ENCODE results near the gene MOCS3.

Gene MOCS3

DNA sequence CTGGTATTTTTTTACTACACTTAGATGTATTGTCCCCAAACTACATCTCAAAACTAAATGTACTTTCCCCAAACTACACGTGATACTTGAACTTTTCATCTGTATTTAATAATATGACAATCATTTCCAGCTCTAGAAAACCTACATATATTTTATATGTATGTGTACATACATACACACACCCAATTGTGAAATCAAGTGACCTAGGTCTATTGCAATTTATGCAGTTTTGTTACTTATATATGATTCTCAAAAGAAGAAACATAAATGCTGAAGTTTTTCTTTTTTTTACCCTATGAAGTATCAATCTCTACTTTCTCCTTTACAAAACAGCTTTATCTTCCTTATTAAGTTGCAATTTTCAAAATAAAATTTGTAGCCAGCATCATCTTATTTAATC, 32.1 kb upstream of the MOCS3 start:
- TF ChIP-seq POLR2AphosphoS5 (IDR thresholded peaks at IDR 0.05; ENCODE audit: low read depth, low read length) (no peak), SIN3A (IDR thresholded peaks at IDR 0.05; ENCODE audit: borderline replicate concordance, insufficient read depth, low read length) (no peak), FOXP2 (optimal IDR thresholded peaks at IDR 0.05; ENCODE audit: borderline replicate concordance, extremely low read depth, extremely low read length, insufficient read depth) (no peak), TAF1 (IDR thresholded peaks at IDR 0.05; ENCODE audit: borderline replicate concordance, insufficient read depth, low read length) (no peak)
- TF ChIP-seq, protein P1, sequence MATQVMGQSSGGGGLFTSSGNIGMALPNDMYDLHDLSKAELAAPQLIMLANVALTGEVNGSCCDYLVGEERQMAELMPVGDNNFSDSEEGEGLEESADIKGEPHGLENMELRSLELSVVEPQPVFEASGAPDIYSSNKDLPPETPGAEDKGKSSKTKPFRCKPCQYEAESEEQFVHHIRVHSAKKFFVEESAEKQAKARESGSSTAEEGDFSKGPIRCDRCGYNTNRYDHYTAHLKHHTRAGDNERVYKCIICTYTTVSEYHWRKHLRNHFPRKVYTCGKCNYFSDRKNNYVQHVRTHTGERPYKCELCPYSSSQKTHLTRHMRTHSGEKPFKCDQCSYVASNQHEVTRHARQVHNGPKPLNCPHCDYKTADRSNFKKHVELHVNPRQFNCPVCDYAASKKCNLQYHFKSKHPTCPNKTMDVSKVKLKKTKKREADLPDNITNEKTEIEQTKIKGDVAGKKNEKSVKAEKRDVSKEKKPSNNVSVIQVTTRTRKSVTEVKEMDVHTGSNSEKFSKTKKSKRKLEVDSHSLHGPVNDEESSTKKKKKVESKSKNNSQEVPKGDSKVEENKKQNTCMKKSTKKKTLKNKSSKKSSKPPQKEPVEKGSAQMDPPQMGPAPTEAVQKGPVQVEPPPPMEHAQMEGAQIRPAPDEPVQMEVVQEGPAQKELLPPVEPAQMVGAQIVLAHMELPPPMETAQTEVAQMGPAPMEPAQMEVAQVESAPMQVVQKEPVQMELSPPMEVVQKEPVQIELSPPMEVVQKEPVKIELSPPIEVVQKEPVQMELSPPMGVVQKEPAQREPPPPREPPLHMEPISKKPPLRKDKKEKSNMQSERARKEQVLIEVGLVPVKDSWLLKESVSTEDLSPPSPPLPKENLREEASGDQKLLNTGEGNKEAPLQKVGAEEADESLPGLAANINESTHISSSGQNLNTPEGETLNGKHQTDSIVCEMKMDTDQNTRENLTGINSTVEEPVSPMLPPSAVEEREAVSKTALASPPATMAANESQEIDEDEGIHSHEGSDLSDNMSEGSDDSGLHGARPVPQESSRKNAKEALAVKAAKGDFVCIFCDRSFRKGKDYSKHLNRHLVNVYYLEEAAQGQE (IDR thresholded peaks at IDR 0.05; ENCODE audit: insufficient read depth in 1 of 2, low read depth in 2 of 2, low read length in 2 of 2): no peak

DNA sequence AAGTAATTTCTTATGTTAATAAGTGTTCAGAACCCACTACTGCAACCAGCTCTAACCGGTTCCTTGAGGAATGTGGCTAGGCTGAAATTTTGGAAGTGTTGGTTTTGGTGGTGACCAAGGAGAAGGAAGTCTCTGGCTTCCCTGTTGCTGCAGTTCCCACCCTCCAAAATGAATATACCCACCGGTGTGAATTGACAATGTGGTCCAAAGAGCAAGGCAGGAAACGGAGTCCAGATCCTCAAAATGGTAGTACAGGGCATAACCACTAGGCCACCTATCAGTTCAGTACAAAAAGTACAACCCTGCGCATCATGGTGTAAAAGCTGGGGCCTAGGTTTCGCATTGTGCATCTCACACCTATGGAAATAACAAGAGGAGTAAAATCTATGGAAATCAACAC, 30.1 kb upstream of the MOCS3 start:
- TF ChIP-seq FOXP2 (optimal IDR thresholded peaks at IDR 0.05; ENCODE audit: borderline replicate concordance, extremely low read depth, extremely low read length, insufficient read depth) (no peak), SIN3A (IDR thresholded peaks at IDR 0.05; ENCODE audit: borderline replicate concordance, insufficient read depth, low read length) (no peak), TAF1 (IDR thresholded peaks at IDR 0.05; ENCODE audit: borderline replicate concordance, insufficient read depth, low read length) (no peak), POLR2AphosphoS5 (IDR thresholded peaks at IDR 0.05; ENCODE audit: low read depth, low read length) (no peak)
- TF ChIP-seq, protein P1 (IDR thresholded peaks at IDR 0.05; ENCODE audit: insufficient read depth in 1 of 2, low read depth in 2 of 2, low read length in 2 of 2): no peak

DNA sequence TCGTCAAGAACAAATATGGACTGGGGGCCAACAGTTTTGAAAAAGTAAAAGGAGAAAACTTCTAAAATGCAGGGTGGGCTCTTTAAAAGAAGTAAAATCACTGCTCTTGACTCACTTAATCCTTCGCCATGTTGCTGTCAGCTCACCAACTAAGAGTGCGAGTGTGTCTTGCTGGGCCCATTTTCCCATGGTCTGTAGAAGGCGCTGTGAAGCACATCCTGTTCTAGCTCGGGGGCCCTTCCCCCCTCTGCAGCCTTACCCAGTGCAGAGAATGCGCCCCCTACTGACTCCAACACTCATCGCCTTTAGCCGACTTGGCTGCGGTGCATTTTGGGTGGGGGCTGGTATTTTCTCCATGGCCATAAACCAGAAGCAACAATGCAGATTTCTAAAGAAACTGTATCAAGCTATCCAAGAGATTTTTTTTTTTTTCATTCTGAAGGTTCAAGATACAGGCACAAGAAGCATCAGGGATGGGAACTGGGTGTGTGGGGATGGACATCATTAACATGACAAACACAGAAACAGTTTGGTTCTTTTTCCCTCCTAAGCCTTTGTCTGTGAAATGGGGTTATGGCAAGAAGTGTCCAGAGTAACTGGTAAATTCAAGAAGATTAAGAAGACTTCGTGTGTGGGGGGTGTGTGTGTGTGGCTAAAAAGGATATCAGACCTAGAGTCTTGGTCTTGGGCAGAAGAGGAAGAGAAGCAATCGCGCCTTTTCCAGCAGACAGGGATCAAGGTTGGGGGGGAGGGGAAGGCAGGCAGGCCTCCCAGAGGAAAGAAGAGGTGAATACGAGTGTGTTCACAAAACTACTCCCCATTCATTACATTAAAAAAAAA, 29.1 kb upstream of the MOCS3 start:
- TF ChIP-seq FOXP2 (optimal IDR thresholded peaks at IDR 0.05; ENCODE audit: borderline replicate concordance, extremely low read depth, extremely low read length, insufficient read depth) (peak; percentile 73), SIN3A (IDR thresholded peaks at IDR 0.05; ENCODE audit: borderline replicate concordance, insufficient read depth, low read length) (peak; percentile 63; the same call in 1 of the 2 replicates), POLR2AphosphoS5 (IDR thresholded peaks at IDR 0.05; ENCODE audit: low read depth, low read length) (peak; percentile 36; the same call in 1 of the 2 replicates), TAF1 (IDR thresholded peaks at IDR 0.05; ENCODE audit: borderline replicate concordance, insufficient read depth, low read length) (peak; percentile 57; the same call in 1 of the 2 replicates)
- TF ChIP-seq, protein P1 (IDR thresholded peaks at IDR 0.05; ENCODE audit: insufficient read depth in 1 of 2, low read depth in 2 of 2, low read length in 2 of 2): no peak

DNA sequence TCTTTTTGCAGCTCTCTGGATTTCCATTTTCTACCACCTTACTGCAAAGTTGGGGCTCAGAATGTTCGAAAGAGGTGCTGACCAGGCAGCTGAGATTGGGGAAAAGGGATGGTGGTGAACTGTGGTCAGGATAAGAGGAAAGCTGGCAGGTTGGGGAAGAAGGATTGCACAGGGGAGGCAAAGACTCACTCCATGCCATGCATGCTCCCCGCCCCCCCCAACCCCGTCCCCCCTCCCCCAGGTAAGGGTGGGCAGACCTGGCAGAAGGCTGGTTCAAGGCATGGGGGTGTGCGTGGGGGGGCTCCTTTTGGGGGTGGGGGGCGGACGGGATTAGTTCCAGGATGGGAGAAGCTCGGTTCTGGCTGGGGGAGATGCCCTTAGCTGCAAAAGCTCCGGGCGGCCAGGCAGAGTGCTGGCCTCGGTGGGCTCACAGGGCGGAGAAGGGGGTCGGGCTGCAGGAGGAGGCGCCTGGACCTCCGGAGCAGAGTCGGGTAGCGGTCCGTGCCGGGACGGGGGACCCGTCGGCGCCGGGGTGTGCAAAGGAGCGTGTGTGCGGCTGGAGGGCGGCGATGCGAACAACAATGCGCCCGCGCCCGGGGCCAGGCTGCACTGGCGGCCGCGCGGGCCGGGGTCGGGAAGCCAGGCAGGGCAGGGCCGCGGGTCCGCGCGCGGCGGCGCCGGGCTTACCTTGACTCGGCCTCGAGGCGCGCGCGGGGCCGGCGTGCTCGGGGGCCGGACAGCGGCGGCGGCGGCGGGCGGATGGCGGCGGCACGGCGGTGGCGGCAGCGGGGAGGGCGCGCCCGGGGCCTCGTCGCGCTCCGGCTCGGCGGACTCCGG, 28.3 kb upstream of the MOCS3 start:
- no peak for TF ChIP-seq TAF1 (IDR thresholded peaks at IDR 0.05; ENCODE audit: borderline replicate concordance, insufficient read depth, low read length)
- no peak for TF ChIP-seq POLR2AphosphoS5 (IDR thresholded peaks at IDR 0.05; ENCODE audit: low read depth, low read length)
- TF ChIP-seq FOXP2 (optimal IDR thresholded peaks at IDR 0.05; ENCODE audit: borderline replicate concordance, extremely low read depth, extremely low read length, insufficient read depth): peak; percentile 4
- TF ChIP-seq, protein P1 (IDR thresholded peaks at IDR 0.05; ENCODE audit: insufficient read depth in 1 of 2, low read depth in 2 of 2, low read length in 2 of 2): no peak
- no peak for TF ChIP-seq SIN3A (IDR thresholded peaks at IDR 0.05; ENCODE audit: borderline replicate concordance, insufficient read depth, low read length)

All from PFSK-1 (cell line).